Measurements from ENCODE around the gene SRP68. TPM values are rescaled to one million over a fixed set of nuclear protein-coding genes. Genes with fewer than 3 reads are reported as not detected.

The SRP68 gene
- total RNA-seq, 1 donor, result 32.3 TPM

DNA sequence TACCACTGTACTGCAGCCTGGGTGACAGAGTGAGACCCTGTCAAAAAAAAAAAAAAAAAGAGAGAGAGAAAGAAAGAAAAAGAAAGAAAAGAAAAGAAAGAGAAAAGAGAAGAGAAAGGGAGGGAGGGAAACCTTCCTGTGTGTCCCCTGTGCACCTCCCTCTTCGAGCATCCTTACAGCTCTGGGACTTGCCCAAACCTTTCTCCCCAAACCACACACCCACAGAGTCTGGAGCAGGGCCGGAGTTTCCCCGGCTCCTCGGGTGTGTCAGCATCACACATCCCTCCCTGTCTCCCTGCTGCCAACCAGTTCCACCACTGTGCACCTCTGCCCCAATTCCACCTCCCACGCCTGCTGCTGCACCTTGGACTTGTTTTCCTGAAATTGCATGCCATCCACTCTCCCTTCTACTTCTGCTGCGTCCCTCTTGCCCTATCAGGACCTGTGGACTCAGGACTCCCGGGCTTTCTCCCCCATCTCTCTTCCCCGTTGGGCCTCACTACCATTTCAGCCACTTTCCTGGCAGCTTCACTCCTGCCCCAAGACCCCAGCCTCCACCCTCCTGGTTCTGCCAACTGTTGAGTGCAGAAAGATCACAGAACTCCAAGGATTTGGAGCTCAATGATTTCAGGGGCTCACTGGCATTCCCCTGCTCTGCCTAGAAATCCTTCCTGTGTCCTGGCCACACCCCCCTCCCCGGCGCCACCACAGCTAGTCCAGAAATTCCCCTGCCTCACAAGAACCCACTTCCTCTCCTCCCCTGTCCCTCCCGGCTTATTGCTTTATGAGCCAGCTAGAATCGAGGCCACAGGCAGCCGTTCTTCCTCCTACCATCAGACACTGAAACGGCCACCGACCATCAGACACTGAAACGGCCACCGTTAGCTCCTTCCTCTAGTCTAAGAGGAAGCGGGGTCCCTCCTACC lies 75.4 kb downstream of the SRP68 start:
- TF ChIP-seq, protein P1, sequence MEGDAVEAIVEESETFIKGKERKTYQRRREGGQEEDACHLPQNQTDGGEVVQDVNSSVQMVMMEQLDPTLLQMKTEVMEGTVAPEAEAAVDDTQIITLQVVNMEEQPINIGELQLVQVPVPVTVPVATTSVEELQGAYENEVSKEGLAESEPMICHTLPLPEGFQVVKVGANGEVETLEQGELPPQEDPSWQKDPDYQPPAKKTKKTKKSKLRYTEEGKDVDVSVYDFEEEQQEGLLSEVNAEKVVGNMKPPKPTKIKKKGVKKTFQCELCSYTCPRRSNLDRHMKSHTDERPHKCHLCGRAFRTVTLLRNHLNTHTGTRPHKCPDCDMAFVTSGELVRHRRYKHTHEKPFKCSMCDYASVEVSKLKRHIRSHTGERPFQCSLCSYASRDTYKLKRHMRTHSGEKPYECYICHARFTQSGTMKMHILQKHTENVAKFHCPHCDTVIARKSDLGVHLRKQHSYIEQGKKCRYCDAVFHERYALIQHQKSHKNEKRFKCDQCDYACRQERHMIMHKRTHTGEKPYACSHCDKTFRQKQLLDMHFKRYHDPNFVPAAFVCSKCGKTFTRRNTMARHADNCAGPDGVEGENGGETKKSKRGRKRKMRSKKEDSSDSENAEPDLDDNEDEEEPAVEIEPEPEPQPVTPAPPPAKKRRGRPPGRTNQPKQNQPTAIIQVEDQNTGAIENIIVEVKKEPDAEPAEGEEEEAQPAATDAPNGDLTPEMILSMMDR (IDR thresholded peaks at IDR 0.05; ENCODE audit: insufficient read depth, low read length), result no peak
- DNase-seq (ENCODE audit: low read depth), result peak; percentile 55
- no peak overlapping the region for H3K4me3 ChIP-seq (ENCODE audit: low read depth, low read length)

DNA sequence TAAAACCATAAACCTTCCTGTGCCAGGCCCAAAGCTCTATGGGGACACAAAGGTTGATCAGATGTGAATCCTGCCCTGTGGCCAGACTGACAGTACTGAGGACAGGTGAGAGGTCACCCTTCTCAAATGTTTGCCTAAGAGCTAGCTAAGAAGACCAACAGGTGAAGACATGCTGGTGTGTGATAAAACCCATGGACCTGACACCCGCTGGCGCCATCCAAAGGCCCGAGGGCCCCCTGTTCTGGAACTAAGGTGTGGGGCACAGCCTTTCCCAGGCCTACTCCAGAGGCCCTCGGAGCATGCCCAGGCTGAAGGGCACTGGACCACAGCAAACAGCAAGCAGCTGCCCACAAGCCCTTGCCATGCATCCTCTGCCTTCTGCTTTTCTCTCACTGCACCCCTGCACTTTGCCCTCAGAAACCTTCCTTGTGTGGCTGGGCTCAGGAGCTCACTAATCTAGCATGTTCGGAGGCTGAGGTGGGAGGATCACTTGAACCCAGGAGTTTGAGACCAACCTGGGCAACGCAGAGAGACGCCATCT lies 76.9 kb downstream of the SRP68 start:
- no peak for DNase-seq (ENCODE audit: low read depth)
- TF ChIP-seq, protein P1 (IDR thresholded peaks at IDR 0.05; ENCODE audit: insufficient read depth, low read length), result no peak
- H3K4me3 ChIP-seq (ENCODE audit: low read depth, low read length), result no peak overlapping the region

DNA sequence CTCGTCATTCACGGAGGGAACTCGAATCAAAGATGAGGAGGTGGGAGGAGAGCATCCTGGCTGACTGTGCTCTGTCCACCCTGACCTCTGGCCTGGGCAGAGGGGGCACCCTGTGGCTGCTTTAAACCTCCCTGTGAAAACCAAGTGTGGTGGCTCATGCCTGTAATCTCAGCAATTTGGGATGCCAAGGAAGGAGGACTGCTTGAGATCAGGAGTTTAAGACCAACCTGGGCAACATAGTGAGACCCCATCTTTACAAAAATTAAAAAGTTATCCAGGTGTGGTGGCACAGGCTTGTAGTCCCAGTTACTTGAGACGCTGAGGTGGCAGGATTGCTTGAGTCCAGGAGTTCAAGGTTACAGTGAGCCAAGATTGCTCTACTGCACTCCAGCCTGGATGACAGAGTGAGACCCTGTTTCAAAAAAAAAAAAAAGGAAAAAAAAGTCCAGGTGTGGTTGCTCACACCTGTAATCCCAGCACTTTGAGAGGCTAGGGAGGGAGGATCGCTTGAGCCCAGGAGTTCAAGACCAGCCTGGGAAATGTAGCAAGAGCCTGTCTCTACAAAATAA lies 77.4 kb downstream of the SRP68 start:
- H3K4me3 ChIP-seq (ENCODE audit: low read depth, low read length), result no peak overlapping the region
- TF ChIP-seq, protein P1 (IDR thresholded peaks at IDR 0.05; ENCODE audit: insufficient read depth, low read length), result no peak
- DNase-seq (ENCODE audit: low read depth), result no peak

DNA sequence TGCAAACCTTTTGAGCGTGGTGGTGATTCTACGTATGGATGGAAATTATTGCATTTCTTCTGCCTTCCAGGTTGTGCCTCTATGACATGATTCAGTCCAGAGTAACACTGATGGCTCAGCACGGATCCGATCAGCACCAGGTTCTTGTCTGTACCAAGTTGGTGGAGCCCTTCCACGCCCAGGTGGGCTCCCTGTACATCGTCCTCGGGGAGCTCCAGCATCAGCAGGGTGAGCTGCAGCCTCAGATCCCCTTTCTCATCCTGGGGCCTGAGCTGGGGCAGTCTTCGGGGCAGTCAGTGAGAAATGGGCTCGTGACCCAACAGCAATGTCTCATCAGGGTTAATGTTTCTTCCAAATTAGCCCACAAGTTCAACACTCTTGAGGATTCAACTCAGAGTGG lies 80.9 kb downstream of the SRP68 start:
- no peak for DNase-seq (ENCODE audit: low read depth)
- no peak overlapping the region for H3K4me3 ChIP-seq (ENCODE audit: low read depth, low read length)
- TF ChIP-seq, protein P1 (IDR thresholded peaks at IDR 0.05; ENCODE audit: insufficient read depth, low read length), result no peak

Small RNA genes lying within 50 kb of the gene (small RNA-seq; reads per million reads assigned to genes)
- not detected for gene MIR6868

Other genes with a start within 250 kb of the SRP68 start
- 0.54 and 2.3 TPM in 2 replicates for gene UNC13D, start 228.1 kb downstream of the SRP68 start, total RNA-seq (ENCODE audit: low replicate concordance)
- 23.3 and 24.1 TPM in 2 replicates for gene WBP2, start 217.2 kb downstream of the SRP68 start, total RNA-seq (ENCODE audit: low replicate concordance)
- 14.9 and 20.9 TPM in 2 replicates for gene TRIM47, start 193.9 kb downstream of the SRP68 start, total RNA-seq (ENCODE audit: low replicate concordance)
- 7.7 and 11.4 TPM in 2 replicates for gene TRIM65, start 175.6 kb downstream of the SRP68 start, total RNA-seq (ENCODE audit: low replicate concordance)
- 27.0 and 39.2 TPM in 2 replicates for gene MRPL38, start 167.6 kb downstream of the SRP68 start, total RNA-seq (ENCODE audit: low replicate concordance)
- gene FBF1, start 131.5 kb downstream of the SRP68 start, total RNA-seq (ENCODE audit: low replicate concordance), result 14.1 and 21.1 TPM in 2 replicates
- 47.0 and 61.5 TPM in 2 replicates for gene ACOX1, start 93.4 kb downstream of the SRP68 start, total RNA-seq (ENCODE audit: low replicate concordance)
- 16.0 and 18.3 TPM in 2 replicates for gene TEN1, start 93.3 kb downstream of the SRP68 start, total RNA-seq (ENCODE audit: low replicate concordance)
- 1.1 TPM in 1 of 2 replicates, not detected in the other for gene CDK3, start 71.7 kb downstream of the SRP68 start, total RNA-seq (ENCODE audit: low replicate concordance)
- not detected in 2 replicates for gene EVPL, start 45.2 kb downstream of the SRP68 start, total RNA-seq (ENCODE audit: low replicate concordance)
- gene GALR2, start 2.3 kb upstream of the SRP68 start, total RNA-seq (ENCODE audit: low replicate concordance), result not detected in 2 replicates
- gene ZACN, start 6.7 kb upstream of the SRP68 start, total RNA-seq (ENCODE audit: low replicate concordance), result not detected in 2 replicates
- 40.8 and 88.5 TPM in 2 replicates for gene EXOC7, start 31.3 kb upstream of the SRP68 start, total RNA-seq (ENCODE audit: low replicate concordance)
- not detected in 2 replicates for gene FOXJ1, start 68.7 kb upstream of the SRP68 start, total RNA-seq (ENCODE audit: low replicate concordance)
- gene RNF157, start 168.0 kb upstream of the SRP68 start, total RNA-seq (ENCODE audit: low replicate concordance), result 0.08 and 0.18 TPM in 2 replicates
- 1.9 and 3.7 TPM in 2 replicates for gene UBALD2, start 192.8 kb upstream of the SRP68 start, total RNA-seq (ENCODE audit: low replicate concordance)
- 1.8 and 2.2 TPM in 2 replicates for gene QRICH2, start 235.8 kb upstream of the SRP68 start, total RNA-seq (ENCODE audit: low replicate concordance)

All from fibroblast of the aortic adventitia (primary cell).